GM19035 (cell line): ENCODE results near the gene CELF2.

Experiments
- ATAC-seq: cut with Tn5 transposase; IDR thresholded peaks from one replicate; pipeline ENCODE4 v1.9.1; 2021; ENCODE audit not compliant: unreplicated experiment

CELF2 gene

DNA sequence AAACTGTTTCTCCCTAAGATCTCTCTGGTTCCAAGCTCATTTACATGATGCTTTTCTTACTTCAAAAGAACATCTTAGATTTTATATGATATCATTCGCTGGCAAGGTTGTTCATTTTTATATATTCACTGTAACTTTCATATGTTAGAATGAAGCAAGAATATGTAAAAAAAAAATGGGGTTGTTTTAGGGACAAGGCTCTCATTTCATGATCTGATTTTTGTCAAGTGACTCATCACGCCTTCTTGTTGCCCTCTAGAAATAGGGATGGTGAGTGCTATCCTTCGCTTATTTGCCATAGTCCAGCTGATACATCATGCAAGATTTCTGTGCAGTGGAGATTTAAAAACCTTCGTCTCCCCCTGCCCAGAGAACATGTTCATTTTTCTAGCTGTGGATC is 14.0 kb upstream of the CELF2 start:
- ATAC-seq: no peak

DNA sequence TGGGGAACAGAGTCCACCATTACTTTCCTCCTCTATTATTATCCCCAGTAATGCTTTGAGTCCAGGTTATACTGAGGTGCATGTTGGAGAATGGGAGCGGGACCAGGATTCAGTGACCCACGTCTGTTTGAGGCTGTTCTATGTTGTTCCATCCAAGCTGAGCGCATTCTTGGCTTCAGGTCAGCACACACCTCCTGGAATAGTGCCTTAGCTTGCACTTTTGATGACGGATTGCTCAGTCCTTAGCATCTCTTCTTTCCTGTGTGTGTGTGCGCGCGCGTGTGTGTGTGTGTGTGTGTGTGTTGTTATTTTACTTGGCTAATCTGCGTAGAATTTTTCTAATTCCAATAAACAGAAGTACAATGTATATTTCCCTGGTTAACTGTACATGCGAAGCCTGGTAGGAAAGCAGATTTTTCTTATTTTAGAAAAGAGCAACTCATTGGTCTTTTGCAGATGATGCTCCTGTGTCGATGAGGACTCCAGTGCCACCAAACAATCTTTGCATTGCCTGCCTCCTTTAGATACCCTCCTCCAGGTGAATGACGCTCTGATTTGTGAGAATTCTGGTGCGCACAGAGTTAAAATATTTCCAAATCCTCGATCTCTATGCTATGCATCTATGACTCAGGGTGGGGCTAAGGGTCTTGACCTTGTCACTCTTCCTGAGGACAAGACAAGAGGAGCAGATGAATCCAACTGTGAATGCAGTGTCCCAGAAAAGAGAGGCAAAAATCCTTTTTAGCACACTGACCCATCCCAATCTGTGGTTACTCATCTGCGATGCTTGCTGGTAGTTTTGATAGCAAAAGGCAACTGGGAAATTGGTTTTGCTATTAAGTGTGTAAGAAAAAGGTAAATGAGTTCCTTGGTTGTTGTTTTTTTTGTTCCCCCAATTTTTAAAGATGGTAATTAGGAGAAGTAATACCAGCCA is 13.3 kb upstream of the CELF2 start:
- ATAC-seq: no peak

DNA sequence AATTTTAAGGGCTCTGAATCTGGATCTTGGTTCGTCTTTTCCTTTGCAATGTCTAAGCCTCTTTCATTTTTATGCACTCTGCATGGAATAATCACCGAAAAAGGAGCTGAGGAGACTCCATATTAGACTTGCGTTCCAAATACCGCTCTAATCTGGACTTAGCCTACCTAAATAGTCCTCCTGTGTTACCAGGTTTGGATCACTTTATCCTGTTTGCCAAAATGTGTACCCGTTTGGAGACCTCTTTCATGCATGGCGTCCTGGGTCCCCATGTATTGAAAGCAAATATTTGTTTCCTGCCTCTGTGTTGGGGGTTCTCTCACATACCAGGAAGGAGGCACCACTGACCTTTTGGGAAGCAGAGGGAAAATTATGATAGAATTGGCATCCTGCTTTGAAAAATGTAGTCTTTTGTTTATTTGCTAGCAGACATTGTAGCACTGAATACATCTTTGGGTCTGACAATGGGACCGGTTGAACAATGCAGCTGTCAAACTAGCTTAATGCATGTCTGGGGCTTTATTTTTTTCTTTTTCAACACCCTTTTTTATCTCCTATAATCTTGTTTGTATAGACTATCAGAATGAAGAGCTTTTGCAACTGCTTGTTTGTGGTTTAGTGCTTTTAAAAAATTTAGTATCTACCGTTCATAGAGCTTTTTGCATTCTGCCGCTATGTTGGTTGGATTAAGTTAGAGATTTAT is 11.8 kb upstream of the CELF2 start:
- ATAC-seq: no peak

DNA sequence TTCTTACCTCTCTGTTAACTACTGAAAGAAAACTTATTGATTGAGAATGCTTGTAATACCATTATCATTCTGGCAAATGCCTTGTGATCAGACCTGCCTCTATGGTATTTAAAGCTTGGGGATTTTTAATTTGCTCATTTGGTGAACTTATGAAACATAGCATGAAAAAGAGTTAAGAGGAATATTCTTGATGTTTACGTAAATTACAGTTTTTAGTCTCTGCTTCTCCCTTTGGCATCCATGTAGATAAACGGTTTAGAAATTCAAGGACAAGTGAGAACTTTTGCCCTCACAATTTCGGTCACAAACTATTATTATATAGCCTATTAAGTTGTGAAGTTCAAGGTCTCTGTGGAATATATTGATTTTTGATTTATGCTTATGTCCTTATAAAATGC is 11.2 kb upstream of the CELF2 start:
- no peak for ATAC-seq

DNA sequence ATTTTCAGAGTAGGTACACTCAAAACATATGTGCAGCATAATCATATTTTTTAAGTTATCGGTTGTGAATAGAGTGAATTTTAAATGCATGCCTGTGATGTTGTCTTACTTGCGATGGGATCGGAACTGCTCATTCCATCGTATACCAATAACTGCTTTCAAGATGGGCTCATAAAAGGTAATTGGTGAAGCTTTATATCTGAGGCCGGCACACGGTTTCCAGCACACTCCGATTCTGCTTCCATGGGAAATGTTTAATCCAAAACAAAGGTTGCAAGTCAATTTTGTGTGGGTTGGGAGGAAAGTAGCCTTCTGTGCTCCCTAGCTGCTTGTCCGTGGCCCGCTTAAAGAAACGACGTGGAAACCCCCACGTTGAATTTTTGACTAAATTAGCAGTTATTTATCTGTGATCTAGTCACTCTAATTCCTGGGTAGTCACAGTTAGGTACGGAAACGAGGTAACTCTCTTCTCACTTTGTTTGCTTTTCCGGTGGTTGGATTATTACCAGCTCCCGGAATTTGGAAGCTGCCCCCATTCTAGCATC is 10.1 kb upstream of the CELF2 start:
- no peak for ATAC-seq

DNA sequence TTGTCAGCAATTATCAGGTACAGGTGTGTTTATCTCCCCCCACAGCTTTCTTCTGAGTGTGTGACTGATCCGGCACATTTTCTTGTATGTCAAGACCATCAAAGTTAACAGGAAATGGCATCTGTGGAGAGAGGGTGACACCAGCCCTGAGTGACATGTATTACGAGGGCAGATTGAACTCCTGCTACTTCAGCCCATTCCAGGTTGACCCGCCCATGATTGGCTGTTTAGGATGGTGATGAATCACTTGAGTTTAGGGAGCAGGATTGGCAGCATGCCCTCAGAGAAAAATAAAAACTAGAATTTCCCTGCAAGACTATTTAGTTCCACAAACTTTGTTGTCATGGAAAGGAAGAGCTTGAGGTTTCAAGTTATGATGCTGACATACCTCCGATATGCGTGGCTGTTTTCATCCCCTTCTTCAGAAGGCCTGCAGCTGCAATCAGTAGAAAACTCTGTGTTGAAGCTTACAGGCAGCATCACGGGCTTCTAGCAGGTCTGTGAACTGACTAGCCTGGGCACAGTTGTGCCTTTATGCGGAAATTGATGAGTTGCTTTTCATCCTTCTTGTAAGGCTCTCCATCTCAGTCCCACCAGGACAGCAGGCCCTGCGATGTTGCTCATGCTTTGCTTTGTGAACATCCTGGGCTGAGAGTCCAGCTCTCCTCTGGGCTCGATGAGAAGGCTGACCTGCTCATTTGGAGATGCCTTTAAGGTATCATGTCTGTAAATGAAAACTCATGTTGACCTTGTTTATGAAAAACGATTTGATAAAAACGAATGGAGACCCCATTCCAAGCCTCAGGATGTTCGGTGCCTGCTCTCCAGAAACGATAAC is 8.0 kb upstream of the CELF2 start:
- no peak for ATAC-seq

DNA sequence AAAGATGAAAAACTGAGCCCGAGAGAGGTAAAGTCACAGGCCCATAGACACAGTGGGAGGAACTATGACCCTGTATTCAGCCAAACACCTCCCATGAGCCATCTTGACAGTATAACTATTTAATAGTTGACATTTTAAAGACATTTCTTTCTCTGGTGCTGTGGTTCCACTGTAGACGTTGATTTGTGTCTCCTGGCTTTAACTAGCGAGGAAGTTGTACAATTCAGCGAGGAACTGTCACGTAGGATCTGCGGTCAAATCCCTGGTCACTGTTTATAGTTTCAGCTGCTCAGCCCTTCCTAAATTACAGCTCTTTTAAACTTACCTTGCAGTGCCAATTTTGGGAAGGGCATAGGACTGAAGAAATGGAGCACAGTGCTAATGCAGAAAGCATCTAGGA is 7.1 kb upstream of the CELF2 start:
- ATAC-seq: no peak

DNA sequence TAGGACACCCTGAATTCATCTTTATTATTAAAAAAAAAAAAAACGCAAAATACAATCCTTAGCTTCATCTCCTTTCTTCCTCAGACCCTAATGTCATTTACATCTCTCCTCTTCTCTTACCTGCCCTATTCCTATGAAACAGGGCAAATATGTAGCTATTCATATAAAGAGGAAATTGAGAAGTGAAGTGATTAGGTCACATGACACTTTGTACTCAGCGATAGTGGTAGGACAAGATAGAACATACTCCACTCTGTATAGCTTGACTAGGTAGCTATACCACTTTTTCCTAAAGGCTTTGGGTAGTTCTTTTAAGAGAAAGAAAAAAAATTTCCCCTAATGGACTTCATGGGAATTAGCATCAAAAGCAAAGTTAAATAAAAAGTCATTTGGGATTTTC is 6.2 kb upstream of the CELF2 start:
- no peak for ATAC-seq

DNA sequence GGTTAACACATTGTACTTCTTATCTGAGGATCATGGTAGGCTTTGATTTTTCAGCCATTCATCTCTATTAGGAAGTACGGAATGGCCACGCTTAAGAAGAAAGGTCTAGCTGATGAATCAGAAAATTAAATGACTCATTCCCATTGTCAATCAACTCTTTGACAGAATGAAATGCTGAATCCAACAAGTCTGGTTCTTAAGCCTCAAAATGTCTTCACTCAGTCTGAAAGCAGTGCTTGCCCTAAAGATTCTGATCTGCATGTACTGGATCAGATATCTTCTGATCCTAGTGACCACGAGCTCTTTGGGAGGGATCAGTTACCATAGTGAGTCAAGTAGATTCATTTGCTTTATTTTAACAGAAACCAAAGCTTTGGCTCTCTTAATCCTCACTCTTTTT is 5.7 kb upstream of the CELF2 start:
- no peak for ATAC-seq

DNA sequence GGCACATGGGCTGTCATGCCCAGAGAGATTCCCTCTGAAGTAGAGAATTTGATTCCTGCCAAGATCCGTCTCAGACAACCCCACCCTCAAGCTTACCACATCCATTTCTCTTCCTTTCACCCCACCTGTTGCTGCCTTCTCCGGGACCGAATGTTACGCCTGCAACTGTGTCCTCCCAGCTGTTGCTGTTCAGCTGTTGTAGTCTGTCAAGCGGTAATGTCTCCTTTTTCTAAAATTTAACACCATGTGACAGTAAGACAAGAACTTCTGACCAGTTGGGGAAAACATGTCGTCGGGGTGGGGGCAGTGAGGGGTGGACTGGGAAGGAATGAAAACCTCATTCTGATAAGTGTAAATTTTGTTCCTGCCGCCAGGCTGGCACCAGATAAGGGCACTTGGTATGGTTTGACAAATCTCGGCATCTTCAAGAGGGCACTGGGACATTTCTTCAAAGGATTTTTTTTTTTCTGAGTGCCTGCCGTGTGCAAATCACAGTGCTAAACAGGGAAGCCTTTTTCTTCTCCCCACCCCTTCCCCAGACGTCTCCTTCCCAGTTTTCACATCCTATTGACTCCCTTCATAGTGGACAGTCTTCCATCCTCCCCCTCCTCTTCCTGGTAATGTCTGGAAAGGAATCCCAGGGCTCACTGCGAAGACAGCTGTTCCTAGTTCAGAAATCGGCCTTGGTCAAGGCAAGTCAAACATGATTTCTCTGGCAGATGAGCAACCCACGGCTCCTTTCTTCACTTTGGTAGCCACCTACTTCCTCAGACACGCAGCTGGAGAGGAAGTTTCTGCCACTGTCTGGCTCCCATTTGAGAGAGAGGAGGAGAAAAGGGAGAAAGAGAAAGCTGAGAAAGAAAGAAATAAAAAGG is 5.0 kb upstream of the CELF2 start:
- no peak for ATAC-seq

DNA sequence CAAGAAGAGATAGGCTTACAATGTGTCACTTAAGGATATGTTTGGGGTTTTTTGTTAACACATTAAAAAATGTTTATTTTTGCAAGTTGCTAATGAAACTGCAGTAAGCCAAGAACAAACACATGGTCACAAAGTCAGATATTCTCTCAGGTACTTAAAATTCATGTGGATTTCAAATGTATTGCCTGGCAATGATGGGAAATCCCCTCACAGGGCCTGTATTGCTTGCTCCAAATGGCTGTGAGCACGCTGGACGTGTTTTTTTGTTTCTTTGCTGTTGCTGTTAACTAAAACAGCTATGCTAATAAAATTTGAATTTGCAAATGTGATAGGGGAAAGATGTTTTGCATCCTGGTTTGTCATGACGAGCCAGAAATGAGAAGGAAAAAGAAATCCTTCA is 3.8 kb upstream of the CELF2 start:
- ATAC-seq: no peak

DNA sequence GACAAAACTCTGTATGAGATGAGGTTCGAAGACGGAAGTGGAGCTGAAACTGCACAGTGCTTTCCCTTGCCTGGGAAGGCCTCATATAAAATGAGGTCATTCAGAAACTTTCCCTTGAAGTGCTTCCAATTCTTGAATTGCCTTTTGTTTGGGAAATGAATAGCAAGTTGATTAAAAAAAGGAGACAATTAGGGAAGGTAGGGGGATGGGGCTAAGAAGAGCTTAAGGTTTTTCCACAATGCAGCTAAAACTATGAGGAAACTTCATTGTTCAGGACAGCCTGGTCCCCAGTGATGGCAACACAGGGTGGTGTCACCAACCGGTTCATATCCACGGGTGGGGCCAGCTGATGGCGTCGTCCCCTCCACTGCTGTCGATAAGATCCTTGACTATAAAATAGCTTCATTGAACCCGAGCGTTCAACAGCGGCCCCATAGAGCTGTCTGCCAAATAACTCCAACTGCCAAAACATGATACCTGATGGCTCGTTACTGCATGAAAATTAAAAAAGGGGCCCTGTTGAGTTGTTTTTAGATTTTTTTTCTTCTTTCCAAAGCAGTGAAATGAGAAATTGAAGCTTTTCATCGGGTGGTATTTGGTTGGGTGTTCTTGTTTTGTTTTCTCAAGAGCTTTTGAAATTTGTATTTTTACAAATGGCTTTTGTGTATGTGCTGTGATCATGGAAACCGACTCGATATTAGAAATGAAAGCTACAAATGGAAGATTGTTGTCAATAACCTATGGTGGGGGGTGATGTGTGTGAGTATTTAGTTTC is 2.8 kb upstream of the CELF2 start:
- ATAC-seq: no peak

DNA sequence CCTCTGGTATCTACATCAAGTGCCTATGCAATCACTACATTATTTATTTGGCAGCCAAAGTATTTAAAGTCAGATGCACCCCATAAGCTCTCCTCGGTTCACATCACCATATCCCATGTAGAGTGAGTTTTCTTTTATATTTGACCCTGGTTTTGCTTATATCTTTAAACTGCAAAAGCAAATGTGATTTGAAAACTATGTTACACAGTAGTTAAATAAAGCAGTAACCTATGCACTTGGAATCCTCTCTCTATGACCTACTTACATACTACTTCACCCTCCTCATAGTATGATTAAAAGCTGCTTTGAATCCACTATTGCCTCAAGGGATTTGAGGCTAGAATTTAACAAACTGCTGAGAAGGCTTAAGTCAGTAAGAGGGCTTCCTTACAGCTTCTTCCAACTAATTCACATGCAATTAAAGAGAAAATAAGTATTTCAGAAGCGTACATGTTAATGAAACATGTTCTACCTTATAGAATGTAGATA is 2.2 kb upstream of the CELF2 start:
- ATAC-seq: no peak

DNA sequence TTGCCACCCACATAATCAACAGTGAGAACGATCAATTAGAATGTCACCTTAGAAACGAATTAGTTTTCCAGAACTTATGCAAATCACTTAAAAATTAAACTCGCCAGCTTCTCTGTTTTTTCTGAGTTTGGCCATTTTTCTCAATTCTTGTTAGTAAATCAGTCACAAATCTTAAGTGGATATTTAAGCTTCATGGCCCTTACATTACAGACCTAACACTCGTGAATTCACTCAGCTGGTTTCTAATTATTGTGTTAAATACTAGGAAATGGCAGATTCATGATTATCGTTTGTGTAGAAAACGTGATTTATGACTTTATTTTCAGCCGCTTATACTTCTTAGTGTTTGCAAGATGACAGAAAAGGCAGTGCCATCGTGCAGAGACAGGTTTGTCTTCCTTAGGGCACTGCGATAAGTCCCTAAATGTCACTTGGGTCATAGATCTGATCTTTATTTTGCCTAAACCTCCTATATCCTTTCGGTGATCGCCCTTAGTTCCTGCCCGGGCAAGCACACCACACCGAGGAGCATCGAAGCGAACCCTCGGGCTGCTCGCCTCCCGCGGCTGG is 587 bp upstream of the CELF2 start:
- peak; percentile 40 for ATAC-seq

DNA sequence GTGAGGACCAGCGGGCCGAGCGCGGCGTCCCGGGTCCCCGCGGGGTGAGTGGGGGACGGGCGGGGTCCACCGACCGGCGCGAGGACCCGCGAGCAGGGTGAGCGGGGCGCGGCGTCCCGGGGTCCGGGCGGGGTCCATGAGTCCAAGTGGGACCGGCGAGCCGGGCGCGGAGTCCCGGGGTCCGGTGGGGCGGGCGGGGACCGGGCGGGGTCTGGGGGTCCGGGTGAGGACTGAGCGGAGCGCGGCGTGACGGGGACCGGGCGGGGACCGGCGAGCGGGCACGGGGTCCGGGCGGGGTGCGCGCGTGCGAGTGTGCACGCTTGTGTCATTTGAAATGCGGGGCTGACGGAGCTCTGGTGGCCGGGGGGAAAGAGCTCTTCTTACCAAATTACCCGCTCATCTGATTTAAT is 765 bp downstream of the CELF2 start:
- ATAC-seq: no peak

DNA sequence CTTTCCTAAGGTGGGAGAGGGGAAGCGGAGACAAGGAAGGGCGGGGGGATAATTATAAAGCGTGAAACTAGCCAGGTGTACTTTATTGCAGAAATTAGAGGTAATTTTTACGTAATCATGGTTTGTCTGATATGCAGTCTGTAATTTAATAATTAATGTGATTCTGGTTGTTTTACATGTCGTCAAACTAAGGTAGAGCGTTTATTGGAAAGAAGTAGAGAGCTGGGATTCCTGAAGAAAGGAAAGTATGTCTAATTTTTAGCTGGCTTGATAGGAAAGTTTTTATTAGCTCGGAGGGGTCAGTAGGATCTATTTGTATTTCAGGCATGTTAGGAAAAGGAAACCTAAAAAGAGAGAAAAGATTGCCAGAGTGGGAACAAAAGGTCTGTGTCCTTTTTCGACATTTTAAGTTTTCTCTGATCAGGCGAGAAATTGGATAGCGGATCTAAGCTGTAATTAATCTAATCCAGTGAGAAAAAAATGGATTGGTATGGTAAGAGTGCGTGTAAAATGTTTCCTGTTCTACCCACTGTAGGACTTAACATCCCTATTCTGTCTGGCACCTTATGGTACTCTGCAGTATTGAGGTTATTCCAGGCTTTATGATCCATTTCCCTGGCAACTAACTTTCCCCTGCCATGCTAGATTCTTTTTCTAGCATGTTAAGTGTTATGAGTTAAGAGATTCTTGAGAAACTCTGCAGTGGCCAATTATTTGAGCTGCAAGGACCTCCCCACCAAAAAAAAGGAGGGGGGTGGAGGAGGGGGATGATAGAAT is 1.4 kb downstream of the CELF2 start:
- no peak for ATAC-seq

DNA sequence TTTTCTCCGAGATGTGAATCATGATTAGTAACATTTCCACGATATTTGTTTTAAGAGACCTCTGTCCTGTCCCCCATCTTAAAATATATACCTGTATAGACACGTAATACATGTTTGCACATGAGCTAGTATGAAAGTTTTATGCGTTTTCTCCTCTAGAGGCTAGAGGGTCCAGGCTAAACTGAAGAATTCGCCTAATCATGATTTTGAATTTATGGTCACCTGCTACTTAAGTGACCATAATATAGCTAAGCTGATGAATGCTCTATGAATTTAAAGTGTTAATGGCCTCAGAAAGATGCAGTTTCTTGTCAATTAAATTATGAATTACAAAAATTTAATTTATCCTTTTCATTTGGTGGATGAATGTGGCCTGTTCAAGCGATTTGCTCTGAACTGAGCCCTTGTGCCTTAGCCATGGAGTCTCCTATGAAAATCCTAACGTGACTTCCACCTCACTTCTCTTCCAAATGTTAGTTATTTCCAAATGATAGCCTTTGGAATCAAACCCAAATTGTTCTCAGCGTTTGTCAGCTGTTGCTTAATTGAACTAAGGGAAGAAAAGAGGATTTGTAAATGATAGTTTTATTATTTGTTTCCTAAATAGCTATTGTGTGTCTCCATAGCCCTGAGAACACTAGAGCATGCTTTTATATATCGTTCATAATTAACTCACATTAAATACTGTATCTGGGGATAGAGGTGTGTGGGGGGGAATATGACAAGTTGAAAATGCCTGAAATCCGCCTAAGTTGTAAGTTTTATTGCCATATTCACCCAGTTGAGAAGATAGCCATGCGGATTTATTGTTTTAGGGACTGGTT is 2.3 kb downstream of the CELF2 start:
- no peak for ATAC-seq
